OCI-LY7 (cell line): ENCODE data around the gene FEZ2. TPM values are rescaled to one million over a fixed set of nuclear protein-coding genes. Genes with fewer than 3 reads are reported as not detected.

Experiments
- BruUV-seq: library from RNA; stranded (reverse); fragments of 400-500 nt; replicated peaks from 2 replicates; lab custom pipeline; 2021; lab: Mats Ljungman, UMichigan
- CTCF ChIA-PET: fragments of 300-600 bp; sonication (Branson Sonifier 250); formaldehyde crosslinking; loops from one replicate; lab custom pipeline; 2022; ENCODE audit warnings: antibody characterized with exemption; ENCODE audit not compliant: unreplicated experiment; lab: Charles Lee
- POLR2A ChIA-PET: fragments of 300-600 bp; sonication (Branson Sonifier 250); formaldehyde crosslinking; loops from one replicate; lab custom pipeline; 2022; ENCODE audit warnings: antibody characterized with exemption; lab: Charles Lee
- DNase-seq: peaks from one replicate; pipeline ENCODE4 v3.0.0-alpha.2; 2015; ENCODE audit warnings: low spot score
- H2AFZ ChIP-seq: fragments of 200-600 bp; sonication (generic), shearing (Covaris generic); 2 replicates; pipeline ENCODE4 v1.6.1; 2014; ENCODE audit warnings: mild to moderate bottlenecking, antibody characterized with exemption, low read length, moderate library complexity
- H3K27ac ChIP-seq: fragments of 200-600 bp; sonication (generic); 2 replicates; pipeline ENCODE4 v1.5.1; 2014; ENCODE audit warnings: mixed run types, low read depth, mild to moderate bottlenecking, moderate library complexity, low read length, inconsistent platforms; ENCODE audit not compliant: poor library complexity, severe bottlenecking
- H3K36me3 ChIP-seq: fragments of 200-600 bp; sonication (generic); 2 replicates; pipeline ENCODE4 v1.6.1; 2014; ENCODE audit warnings: mild to moderate bottlenecking, antibody characterized with exemption, low read length, moderate library complexity, mixed read lengths; ENCODE audit not compliant: insufficient read depth
- H3K4me1 ChIP-seq: fragments of 200-600 bp; sonication (generic); 2 replicates; pipeline ENCODE4 v1.5.1; 2014; ENCODE audit warnings: mild to moderate bottlenecking, low read length; ENCODE audit not compliant: insufficient read depth, poor library complexity, severe bottlenecking
- H3K4me2 ChIP-seq: fragments of 200-600 bp; sonication (generic); 2 replicates; pipeline ENCODE4 v1.6.1; 2014; ENCODE audit warnings: mild to moderate bottlenecking, low read length
- H3K4me3 ChIP-seq: fragments of 200-600 bp; sonication (generic); 2 replicates; pipeline ENCODE4 v1.5.1; 2014; ENCODE audit warnings: mild to moderate bottlenecking, low read depth, low read length; ENCODE audit not compliant: poor library complexity, severe bottlenecking
- H3K79me2 ChIP-seq: fragments of 200-600 bp; sonication (generic); 2 replicates; pipeline ENCODE4 v1.6.1; 2016; ENCODE audit warnings: low read depth, mild to moderate bottlenecking, low read length, moderate library complexity, mixed read lengths; ENCODE audit not compliant: insufficient read depth
- H3K9me2 ChIP-seq: fragments of 200-600 bp; sonication (generic); 2 replicates; pipeline ENCODE4 v1.6.1; 2016; ENCODE audit warnings: mild to moderate bottlenecking, low read length, mixed read lengths; ENCODE audit not compliant: insufficient read depth
- H3K9me3 ChIP-seq: fragments of 200-600 bp; sonication (generic); 2 replicates; pipeline ENCODE4 v1.6.1; 2014; ENCODE audit warnings: mild to moderate bottlenecking, mixed run types, low read length, mixed read lengths
- H4K20me1 ChIP-seq: fragments of 200-600 bp; sonication (generic); 2 replicates; pipeline ENCODE4 v1.6.1; 2014; ENCODE audit warnings: mild to moderate bottlenecking, antibody characterized with exemption, low read length, moderate library complexity, mixed read lengths; ENCODE audit not compliant: insufficient read depth
- CTCF ChIP-seq: fragments of 200-600 bp; sonication (generic); conservative IDR thresholded peaks from 2 replicates; pipeline ENCODE4 v1.5.1; 2014; ENCODE audit warnings: mild to moderate bottlenecking, antibody characterized with exemption, low read length, moderate library complexity, mixed read lengths
- EZH2phosphoT487 ChIP-seq: fragments of 200-600 bp; sonication (generic); IDR thresholded peaks from 2 replicates; pipeline ENCODE4 v1.6.1; 2018; ENCODE audit warnings: low read depth, borderline replicate concordance, mild to moderate bottlenecking, mixed run types, antibody characterized with exemption, low read length, moderate library complexity, mixed read lengths
- intact Hi-C: fragments of 100-400 bp; cut with micrococcal nuclease; formaldehyde crosslinking; loops from one replicate; pipeline ENCODE4 v1.10.0; 2022; ENCODE audit not compliant: unreplicated experiment
- total RNA-seq, 2 experiments: library from RNA; depleted of rRNA in 1 of 2; stranded (reverse); fragments of >200 nt in 1 of 2; shearing (Covaris generic) in 1 of 2; gene quantifications; 2 replicates each; pipeline ENCODE4 v1.2.3, GENCODE V29; 2014 to 2022

FEZ2 gene
- total RNA-seq, 2 experiments from 2014 or later: 17.1 to 23.2 TPM

- Histone ChIP-seq H2AFZ (no peak overlapping the region), H3K4me1 (no peaks in the 10 kb centered on the region), H3K27ac (no peak overlapping the region), H4K20me1 (no peaks in the 10 kb centered on the region), H3K36me3 (peaks cover 93% of the 10 kb centered on the region), H3K4me3 (no peak overlapping the region), H3K9me3 (no peaks in the 10 kb centered on the region), H3K9me2 (no peaks in the 10 kb centered on the region), H3K4me2 (no peak overlapping the region), H3K79me2 (no peaks in the 10 kb centered on the region)
- ChIA-PET POLR2A (interaction anchor here (0.7 kb wide), 1 partner anchor 176 kb away, joined by 3 read pairs; no protein-coding TSS in a partner anchor), CTCF (no interaction called here)
- DNase-seq: no peak
- intact Hi-C loops: no loop called here
- no TSS peak for BruUV-seq
- TF ChIP-seq CTCF: no peak
- TF ChIP-seq EZH2phosphoT487: no peak
Measured at GRCh38 chr2:36578343-36579296, 19.3 kb downstream of the FEZ2 start.

GRCh38 chr2:36577884-36578283, 20.1 kb downstream of the FEZ2 start:
- intact Hi-C loops: no loop called here
- Histone ChIP-seq H3K27ac (no peak overlapping the region), H4K20me1 (no peaks in the 10 kb centered on the region), H3K4me2 (no peak overlapping the region), H3K4me1 (no peaks in the 10 kb centered on the region), H3K4me3 (no peak overlapping the region), H3K9me2 (no peaks in the 10 kb centered on the region), H3K9me3 (no peaks in the 10 kb centered on the region), H2AFZ (no peak overlapping the region), H3K36me3 (peaks cover 89% of the 10 kb centered on the region), H3K79me2 (no peaks in the 10 kb centered on the region)
- CTCF ChIA-PET: no interaction called here
- no peak for DNase-seq
- no TSS peak for BruUV-seq
- POLR2A ChIA-PET: no interaction called here
- TF ChIP-seq EZH2phosphoT487 (no peak), CTCF (no peak)

GRCh38 chr2:36574560-36574959, 23.4 kb downstream of the FEZ2 start:
- intact Hi-C loops: no loop called here
- no peaks in the 10 kb centered on the region for H3K9me2 ChIP-seq
- H3K4me1 ChIP-seq: no peaks in the 10 kb centered on the region
- TF ChIP-seq EZH2phosphoT487 (no peak), CTCF (no peak)
- no peak for DNase-seq
- no peaks in the 10 kb centered on the region for H3K9me3 ChIP-seq
- H3K27ac ChIP-seq: no peak overlapping the region
- H3K79me2 ChIP-seq: no peaks in the 10 kb centered on the region
- no peak overlapping the region for H2AFZ ChIP-seq
- no peak overlapping the region for H3K4me3 ChIP-seq
- ChIA-PET POLR2A (interaction anchor here (1.1 kb wide), 1 partner anchor 85 kb away, joined by 3 read pairs; no protein-coding TSS in a partner anchor), CTCF (no interaction called here)
- H3K4me2 ChIP-seq: no peak overlapping the region
- no TSS peak for BruUV-seq
- H4K20me1 ChIP-seq: no peaks in the 10 kb centered on the region
- peaks cover 57% of the 10 kb centered on the region for H3K36me3 ChIP-seq
